Ishikawa (cell line): ENCODE measurements around the gene KRTAP19-3.

Experiments used
- CEBPB ChIP-seq: IDR thresholded peaks from 2 replicates; pipeline ENCODE4 v1.6.1; 2012
- CREB1 ChIP-seq: IDR thresholded peaks from 2 replicates; pipeline ENCODE4 v1.6.1; 2012; ENCODE audit warnings: low read depth
- EGR1 ChIP-seq: IDR thresholded peaks from 2 replicates; pipeline ENCODE4 v1.6.1; 2012
- EP300 ChIP-seq: IDR thresholded peaks from 2 replicates; pipeline ENCODE4 v1.6.1; 2012; ENCODE audit warnings: borderline replicate concordance
- FOXM1 ChIP-seq: IDR thresholded peaks from 2 replicates; pipeline ENCODE4 v1.6.1; 2012; ENCODE audit warnings: low read depth, borderline replicate concordance
- MAX ChIP-seq: IDR thresholded peaks from 2 replicates; pipeline ENCODE4 v1.6.1; 2012
- NFIC ChIP-seq: IDR thresholded peaks from 2 replicates; pipeline ENCODE4 v1.6.1; 2012
- RAD21 ChIP-seq: IDR thresholded peaks from 2 replicates; pipeline ENCODE4 v1.6.1; 2012; ENCODE audit warnings: low read depth
- REST ChIP-seq: IDR thresholded peaks from 2 replicates; pipeline ENCODE4 v1.6.1; 2012; ENCODE audit warnings: low read depth, mild to moderate bottlenecking
- TAF1 ChIP-seq: IDR thresholded peaks from 2 replicates; pipeline ENCODE4 v1.6.1; 2012; ENCODE audit warnings: low read depth, mild to moderate bottlenecking
- TCF12 ChIP-seq: IDR thresholded peaks from 2 replicates; pipeline ENCODE4 v1.6.1; 2012; ENCODE audit warnings: low read depth
- TEAD4 ChIP-seq: IDR thresholded peaks from 2 replicates; pipeline ENCODE4 v1.6.1; 2012
- YY1 ChIP-seq: IDR thresholded peaks from 2 replicates; pipeline ENCODE4 v1.6.1; 2012; ENCODE audit warnings: low read depth
- ZBTB7A ChIP-seq: IDR thresholded peaks from 2 replicates; pipeline ENCODE4 v1.6.1; 2012; ENCODE audit warnings: low read depth
- TF ChIP-seq, protein P1 (sequence below): IDR thresholded peaks from 2 replicates; pipeline ENCODE4 v1.6.1; 2012

KRTAP19-3 gene

DNA sequence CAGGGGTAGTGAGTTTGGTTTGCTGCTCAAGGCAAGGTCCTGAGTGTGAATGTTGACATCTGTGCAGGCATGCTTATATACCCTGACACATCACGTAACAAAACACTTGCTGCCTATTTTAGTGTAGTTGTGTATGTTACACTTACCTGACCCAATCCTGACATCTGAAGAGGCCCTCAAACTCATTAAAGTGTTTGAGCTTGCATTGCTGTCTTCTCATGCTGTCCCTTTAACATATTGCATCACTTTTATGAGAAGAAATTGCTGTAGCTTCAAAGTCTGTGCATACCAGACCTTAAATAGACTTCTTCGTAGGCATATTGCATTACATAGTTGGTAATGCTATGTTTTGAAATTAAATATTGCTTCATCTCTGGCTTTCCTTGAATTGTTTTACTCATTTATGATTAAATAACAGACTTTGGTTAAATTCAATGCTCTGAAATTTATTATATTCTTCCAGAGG is at the start of gene KRTAP19-3:
Gene KRTAP19-3, minus strand, starts transcription at position 51 of the 466 bp plus-strand sequence. CDS start 56 bp downstream, outside the sequence.
- TF ChIP-seq ZBTB7A, result no peak
- no peak for TF ChIP-seq TAF1
- TF ChIP-seq TCF12, result no peak
- TF ChIP-seq REST, result no peak
- TF ChIP-seq CREB1, result no peak
- TF ChIP-seq CEBPB, result no peak
- no peak for TF ChIP-seq NFIC
- TF ChIP-seq, protein P1, sequence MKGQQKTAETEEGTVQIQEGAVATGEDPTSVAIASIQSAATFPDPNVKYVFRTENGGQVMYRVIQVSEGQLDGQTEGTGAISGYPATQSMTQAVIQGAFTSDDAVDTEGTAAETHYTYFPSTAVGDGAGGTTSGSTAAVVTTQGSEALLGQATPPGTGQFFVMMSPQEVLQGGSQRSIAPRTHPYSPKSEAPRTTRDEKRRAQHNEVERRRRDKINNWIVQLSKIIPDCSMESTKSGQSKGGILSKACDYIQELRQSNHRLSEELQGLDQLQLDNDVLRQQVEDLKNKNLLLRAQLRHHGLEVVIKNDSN, result no peak
- TF ChIP-seq FOXM1, result no peak
- TF ChIP-seq RAD21, result no peak
- no peak for TF ChIP-seq EP300

DNA sequence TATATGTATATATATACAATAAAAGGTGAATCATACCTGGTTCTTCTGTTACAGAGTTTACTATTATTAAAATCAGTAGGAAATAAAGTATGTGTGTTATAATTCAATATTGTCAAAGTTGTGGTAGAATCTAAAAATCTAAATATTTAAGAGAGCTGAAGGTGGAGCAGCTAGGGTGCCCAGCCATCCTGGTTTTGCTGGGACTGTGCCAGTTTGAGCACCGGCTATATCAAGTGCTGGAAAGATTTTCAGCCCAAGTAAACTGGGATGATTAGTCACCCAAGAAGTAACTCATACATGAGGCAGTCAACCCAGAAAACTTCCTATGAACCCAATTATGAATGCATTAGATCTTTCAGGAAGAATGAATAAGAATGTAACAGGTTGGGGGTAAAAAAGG is 27.1 kb upstream of the KRTAP19-3 start:
- TF ChIP-seq FOXM1 (no peak), EP300 (no peak), CEBPB (no peak), REST (no peak), TAF1 (no peak), MAX (no peak), RAD21 (no peak), EGR1 (no peak), YY1 (no peak), TEAD4 (no peak), CREB1 (no peak), ZBTB7A (no peak), TCF12 (no peak), NFIC (no peak)
- TF ChIP-seq, protein P1, result no peak

GRCh38 chr21:30515681-30516080 is 23.9 kb upstream of the KRTAP19-3 start:
- no peak for TF ChIP-seq EP300

- peak; percentile 25 for TF ChIP-seq RAD21
Measured at GRCh38 chr21:30505621-30506205, 13.9 kb upstream of the KRTAP19-3 start.

GRCh38 chr21:30502041-30502440 is 10.2 kb upstream of the KRTAP19-3 start, which contains the start of gene KRTAP19-5:
Gene KRTAP19-5 (minus strand): TSS chr21:30502141. CDS start chr21:30502090, 51 bp downstream.
- TF ChIP-seq TCF12 (no peak), FOXM1 (no peak), REST (no peak), EGR1 (no peak), ZBTB7A (no peak), EP300 (no peak), NFIC (no peak), RAD21 (no peak), TAF1 (no peak), YY1 (no peak), CEBPB (no peak), CREB1 (no peak), TEAD4 (no peak), MAX (no peak)
- TF ChIP-seq, protein P1, result no peak
